H7 (cell line): ENCODE data around the gene RCAN1. TPM values are rescaled to one million over a fixed set of nuclear protein-coding genes. Genes with fewer than 3 reads are reported as not detected.

Experiments
- DNase-seq: peaks from one replicate; pipeline ENCODE4 v3.0.0; 2012
- H3K27me3 ChIP-seq: 2 replicates; pipeline ENCODE4 v1.6.0; 2011; ENCODE audit warnings: mild to moderate bottlenecking, low read length; ENCODE audit not compliant: control insufficient read depth, insufficient read depth
- H3K36me3 ChIP-seq: replicated peaks from 2 replicates; pipeline ENCODE4 v1.5.1; 2011; ENCODE audit warnings: low read length; ENCODE audit not compliant: control insufficient read depth, insufficient read depth
- H3K4me3 ChIP-seq: 2 replicates; pipeline ENCODE4 v1.5.1; 2011; ENCODE audit warnings: low read depth, mild to moderate bottlenecking, control low read depth, low read length, moderate library complexity; ENCODE audit not compliant: insufficient read depth
- total RNA-seq: library from RNA; depleted of rRNA; stranded (reverse); fragments of >200 nt; shearing (Covaris generic); gene quantifications from 2 replicates; pipeline ENCODE4 v1.2.3, GENCODE V29; 2014

RCAN1 gene
- total RNA-seq, 1 experiment from 2014 or later: 4.0 TPM

- no peak overlapping the region for H3K4me3 ChIP-seq
- no peaks in the 10 kb centered on the region for H3K27me3 ChIP-seq
- H3K36me3 ChIP-seq: no peaks in the 10 kb centered on the region
- DNase-seq: no peak
These were observed 80.4 kb downstream of the RCAN1 start for GRCh38 chr21:34534522-34534921.

GRCh38 chr21:34533938-34534337, 81.0 kb downstream of the RCAN1 start:
- Histone ChIP-seq H3K36me3 (no peaks in the 10 kb centered on the region), H3K27me3 (no peaks in the 10 kb centered on the region), H3K4me3 (no peak overlapping the region)
- no peak for DNase-seq

- no peak for DNase-seq
- no peak overlapping the region for H3K4me3 ChIP-seq
- H3K36me3 ChIP-seq: no peaks in the 10 kb centered on the region
- no peaks in the 10 kb centered on the region for H3K27me3 ChIP-seq
These were observed 83.5 kb downstream of the RCAN1 start for GRCh38 chr21:34531399-34531798.

GRCh38 chr21:34530261-34530660, 84.7 kb downstream of the RCAN1 start:
- Histone ChIP-seq H3K27me3 (peaks cover under 1% of the 10 kb centered on the region; the same call in 1 of the 2 replicates), H3K36me3 (no peaks in the 10 kb centered on the region), H3K4me3 (no peak overlapping the region)
- DNase-seq: no peak

- H3K27me3 ChIP-seq: peaks cover 3% of the 10 kb centered on the region; the same call in 1 of the 2 replicates
- H3K4me3 ChIP-seq: no peak overlapping the region
- DNase-seq: no peak
- no peaks in the 10 kb centered on the region for H3K36me3 ChIP-seq
These were observed 86.8 kb downstream of the RCAN1 start for GRCh38 chr21:34528131-34528561.

- H3K4me3 ChIP-seq: no peak overlapping the region
- peaks cover 3% of the 10 kb centered on the region; the same call in 1 of the 2 replicates for H3K27me3 ChIP-seq
- peak; percentile 59 for DNase-seq
- H3K36me3 ChIP-seq: no peaks in the 10 kb centered on the region
These were observed 88.2 kb downstream of the RCAN1 start for GRCh38 chr21:34526618-34527290.

GRCh38 chr21:34526241-34526617, 88.7 kb downstream of the RCAN1 start:
- no peak overlapping the region for H3K4me3 ChIP-seq
- H3K36me3 ChIP-seq: no peaks in the 10 kb centered on the region
- H3K27me3 ChIP-seq: peaks cover 3% of the 10 kb centered on the region; the same call in 1 of the 2 replicates
- DNase-seq: no peak

- peak; percentile 75 for DNase-seq
- Histone ChIP-seq H3K36me3 (no peaks in the 10 kb centered on the region), H3K4me3 (peak overlapping the region; percentile 4; the same call in 1 of the 2 replicates), H3K27me3 (peaks cover 3% of the 10 kb centered on the region; the same call in 1 of the 2 replicates)
These were observed 90.0 kb downstream of the RCAN1 start for GRCh38 chr21:34524646-34525601.

GRCh38 chr21:34523019-34523555, 91.8 kb downstream of the RCAN1 start:
- Histone ChIP-seq H3K4me3 (no peak overlapping the region), H3K27me3 (peaks cover 3% of the 10 kb centered on the region; the same call in 1 of the 2 replicates), H3K36me3 (no peaks in the 10 kb centered on the region)
- DNase-seq: peak; percentile 40

- DNase-seq: no peak
- H3K36me3 ChIP-seq: no peaks in the 10 kb centered on the region
- H3K4me3 ChIP-seq: no peak overlapping the region
- peaks cover 3% of the 10 kb centered on the region; the same call in 1 of the 2 replicates for H3K27me3 ChIP-seq
These were observed 92.6 kb downstream of the RCAN1 start for GRCh38 chr21:34522284-34522683.

GRCh38 chr21:34521561-34521960, 93.4 kb downstream of the RCAN1 start:
- DNase-seq: no peak
- no peaks in the 10 kb centered on the region for H3K36me3 ChIP-seq

GRCh38 chr21:34520764-34521508, 94.0 kb downstream of the RCAN1 start:
- Histone ChIP-seq H3K27me3 (peaks cover 3% of the 10 kb centered on the region; the same call in 1 of the 2 replicates), H3K4me3 (no peak overlapping the region), H3K36me3 (no peaks in the 10 kb centered on the region)
- DNase-seq: peak; percentile 47

More at GRCh38 chr21:34521561-34521960, 93.4 kb downstream of the RCAN1 start:
- Histone ChIP-seq H3K27me3 (peaks cover 3% of the 10 kb centered on the region; the same call in 1 of the 2 replicates), H3K4me3 (no peak overlapping the region)

GRCh38 chr21:34520281-34520680, 94.6 kb downstream of the RCAN1 start:
- Histone ChIP-seq H3K36me3 (no peaks in the 10 kb centered on the region), H3K4me3 (no peak overlapping the region), H3K27me3 (peaks cover 3% of the 10 kb centered on the region; the same call in 1 of the 2 replicates)
- DNase-seq: no peak

GRCh38 chr21:34519694-34520093, 95.2 kb downstream of the RCAN1 start:
- H3K27me3 ChIP-seq: no peaks in the 10 kb centered on the region
- no peaks in the 10 kb centered on the region for H3K36me3 ChIP-seq
- H3K4me3 ChIP-seq: no peak overlapping the region
- no peak for DNase-seq
